ENCODE measurements around the gene SERINC5. TPM values are rescaled to one million over a fixed set of nuclear protein-coding genes. Genes with fewer than 3 reads are reported as not detected.

The SERINC5 gene
- total RNA-seq: 6.5 TPM in 2 replicates

GRCh38 chr5:80255811-80256712 is at the start of gene SERINC5:
SERINC5 (minus strand) TSS chr5:80256048; CDS start chr5:80255922, 126 bp downstream.

Other genes with a start within 250 kb of the SERINC5 start
- gene THBS4, start 220.7 kb downstream of the SERINC5 start, total RNA-seq: under 0.01 TPM in 1 of 2 replicates, not detected in the other
- gene SPZ1, start 64.0 kb upstream of the SERINC5 start, total RNA-seq: not detected in 2 replicates
- gene ZFYVE16, start 152.0 kb upstream of the SERINC5 start, total RNA-seq: 23.1 and 32.5 TPM in 2 replicates
- 2.9 and 3.3 TPM in 2 replicates for gene FAM151B, start 232.1 kb upstream of the SERINC5 start, total RNA-seq

Data from epithelial cell of umbilical artery (primary cell).